22Rv1 (cell line): Measurements from ENCODE around the gene BASP1.

Experiments
- ZFX ChIP-seq: fragments of 450-650 bp; IDR thresholded peaks from 2 replicates; pipeline ENCODE4 v1.6.1; 2017; ENCODE audit warnings: antibody characterized with exemption, borderline replicate concordance
- TF ChIP-seq, protein P1 (sequence below): fragments of 450-650 bp; IDR thresholded peaks from 2 replicates; pipeline ENCODE4 v1.5.1; 2017; ENCODE audit warnings: mild to moderate bottlenecking

DNA sequence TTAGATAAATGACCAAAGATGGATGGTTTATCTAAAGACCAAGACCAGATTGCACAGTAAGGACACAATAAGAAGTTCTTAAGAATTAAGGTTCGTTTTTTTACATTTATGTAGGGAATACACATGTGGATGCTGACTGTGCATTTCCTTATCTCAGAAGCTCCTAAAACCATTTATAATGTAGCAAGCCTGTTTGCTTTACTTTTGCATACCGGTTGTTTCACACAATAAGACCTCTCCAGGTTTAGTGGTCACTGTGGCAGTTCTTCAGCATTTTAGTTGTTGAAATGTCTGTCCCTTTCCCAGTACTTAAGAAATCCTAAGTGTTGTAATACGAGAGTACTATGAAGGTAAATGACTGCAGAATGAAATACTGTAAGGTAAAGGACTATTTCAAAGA lies 43.6 kb downstream of the BASP1 start:
- TF ChIP-seq, protein P1, sequence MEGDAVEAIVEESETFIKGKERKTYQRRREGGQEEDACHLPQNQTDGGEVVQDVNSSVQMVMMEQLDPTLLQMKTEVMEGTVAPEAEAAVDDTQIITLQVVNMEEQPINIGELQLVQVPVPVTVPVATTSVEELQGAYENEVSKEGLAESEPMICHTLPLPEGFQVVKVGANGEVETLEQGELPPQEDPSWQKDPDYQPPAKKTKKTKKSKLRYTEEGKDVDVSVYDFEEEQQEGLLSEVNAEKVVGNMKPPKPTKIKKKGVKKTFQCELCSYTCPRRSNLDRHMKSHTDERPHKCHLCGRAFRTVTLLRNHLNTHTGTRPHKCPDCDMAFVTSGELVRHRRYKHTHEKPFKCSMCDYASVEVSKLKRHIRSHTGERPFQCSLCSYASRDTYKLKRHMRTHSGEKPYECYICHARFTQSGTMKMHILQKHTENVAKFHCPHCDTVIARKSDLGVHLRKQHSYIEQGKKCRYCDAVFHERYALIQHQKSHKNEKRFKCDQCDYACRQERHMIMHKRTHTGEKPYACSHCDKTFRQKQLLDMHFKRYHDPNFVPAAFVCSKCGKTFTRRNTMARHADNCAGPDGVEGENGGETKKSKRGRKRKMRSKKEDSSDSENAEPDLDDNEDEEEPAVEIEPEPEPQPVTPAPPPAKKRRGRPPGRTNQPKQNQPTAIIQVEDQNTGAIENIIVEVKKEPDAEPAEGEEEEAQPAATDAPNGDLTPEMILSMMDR, result no peak
- TF ChIP-seq ZFX, result no peak
